Esophagus squamous epithelium (tissue), 4 donors: Measurements from ENCODE around the gene STARD13.

ENCODE experiments used
- POLR2A ChIP-seq, 4 donors: fragments of 450-650 bp; IDR thresholded peaks; one replicate each; pipeline ENCODE4 v1.6.1; 2017; ENCODE audit warnings: antibody characterized with exemption in 4 of 4, mild to moderate bottlenecking in 4 of 4, moderate library complexity in 3 of 4
- TF ChIP-seq, protein P1 (sequence below), 6 experiments: fragments of 450-650 bp in 4 of 6; fragments of 200-600 bp in 2 of 6; sonication (generic) in 2 of 6; IDR thresholded peaks; one replicate each; pipeline ENCODE4 v1.5.1; 2016 to 2019; ENCODE audit warnings: antibody characterized with exemption in 6 of 6, mild to moderate bottlenecking in 4 of 6, moderate library complexity in 4 of 6

- TF ChIP-seq, protein P1, sequence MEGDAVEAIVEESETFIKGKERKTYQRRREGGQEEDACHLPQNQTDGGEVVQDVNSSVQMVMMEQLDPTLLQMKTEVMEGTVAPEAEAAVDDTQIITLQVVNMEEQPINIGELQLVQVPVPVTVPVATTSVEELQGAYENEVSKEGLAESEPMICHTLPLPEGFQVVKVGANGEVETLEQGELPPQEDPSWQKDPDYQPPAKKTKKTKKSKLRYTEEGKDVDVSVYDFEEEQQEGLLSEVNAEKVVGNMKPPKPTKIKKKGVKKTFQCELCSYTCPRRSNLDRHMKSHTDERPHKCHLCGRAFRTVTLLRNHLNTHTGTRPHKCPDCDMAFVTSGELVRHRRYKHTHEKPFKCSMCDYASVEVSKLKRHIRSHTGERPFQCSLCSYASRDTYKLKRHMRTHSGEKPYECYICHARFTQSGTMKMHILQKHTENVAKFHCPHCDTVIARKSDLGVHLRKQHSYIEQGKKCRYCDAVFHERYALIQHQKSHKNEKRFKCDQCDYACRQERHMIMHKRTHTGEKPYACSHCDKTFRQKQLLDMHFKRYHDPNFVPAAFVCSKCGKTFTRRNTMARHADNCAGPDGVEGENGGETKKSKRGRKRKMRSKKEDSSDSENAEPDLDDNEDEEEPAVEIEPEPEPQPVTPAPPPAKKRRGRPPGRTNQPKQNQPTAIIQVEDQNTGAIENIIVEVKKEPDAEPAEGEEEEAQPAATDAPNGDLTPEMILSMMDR (IDR thresholded peaks at IDR 0.05): no peak
- no peak for TF ChIP-seq POLR2A (IDR thresholded peaks at IDR 0.05)
Observed at GRCh38 chr13:33144358-33144784, 141.2 kb downstream of the STARD13 start.
